ENCODE measurements around the gene ADCY4.
A peak's percentile ranks its signal among the peaks of the same experiment; 100 is the strongest.

The ADCY4 gene

GRCh38 chr14:24314377-24315193 lies 20.3 kb downstream of the ADCY4 start:
- no peak for DNase-seq

GRCh38 chr14:24313913-24314312 lies 21.0 kb downstream of the ADCY4 start:
- DNase-seq: no peak

DNA sequence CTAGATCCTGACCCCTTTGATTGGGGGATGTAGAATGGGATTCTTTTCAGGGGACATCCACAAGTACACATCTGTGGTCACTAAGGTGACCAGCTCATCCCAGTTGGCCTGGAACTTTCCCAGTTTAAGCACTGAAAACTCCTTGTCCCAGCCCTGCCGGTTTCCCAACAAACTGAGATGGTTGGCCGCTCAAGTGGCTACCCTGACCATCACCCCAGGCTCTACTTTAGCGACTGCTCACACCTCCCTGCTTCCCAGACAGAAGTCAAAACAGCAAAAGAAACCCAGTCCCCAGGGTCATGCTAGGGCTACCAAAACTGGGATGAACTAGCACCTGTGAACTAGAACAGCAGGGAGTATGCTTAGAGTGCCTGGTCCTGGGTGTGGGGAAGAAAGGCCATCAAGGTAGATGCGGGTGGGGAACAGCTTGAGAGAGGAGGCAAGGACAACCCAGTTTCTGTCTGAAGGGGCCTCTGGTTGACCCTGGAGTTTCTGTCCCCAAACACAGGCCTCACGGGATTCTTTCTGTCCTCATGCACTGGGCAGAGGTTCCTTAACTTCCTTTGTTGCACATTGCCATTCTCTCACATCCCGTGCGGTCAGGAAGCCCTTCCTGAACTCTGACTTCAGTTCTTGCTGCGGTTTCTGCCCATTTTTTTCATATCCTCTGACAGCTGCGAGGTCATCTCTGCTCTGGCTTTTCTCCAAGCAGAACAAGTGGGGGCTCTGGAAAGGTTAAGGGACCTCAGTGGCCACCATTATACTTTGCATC lies 21.9 kb downstream of the ADCY4 start:
- DNase-seq: no peak

GRCh38 chr14:24311837-24312615 lies 22.8 kb downstream of the ADCY4 start:
- no peak for DNase-seq

DNA sequence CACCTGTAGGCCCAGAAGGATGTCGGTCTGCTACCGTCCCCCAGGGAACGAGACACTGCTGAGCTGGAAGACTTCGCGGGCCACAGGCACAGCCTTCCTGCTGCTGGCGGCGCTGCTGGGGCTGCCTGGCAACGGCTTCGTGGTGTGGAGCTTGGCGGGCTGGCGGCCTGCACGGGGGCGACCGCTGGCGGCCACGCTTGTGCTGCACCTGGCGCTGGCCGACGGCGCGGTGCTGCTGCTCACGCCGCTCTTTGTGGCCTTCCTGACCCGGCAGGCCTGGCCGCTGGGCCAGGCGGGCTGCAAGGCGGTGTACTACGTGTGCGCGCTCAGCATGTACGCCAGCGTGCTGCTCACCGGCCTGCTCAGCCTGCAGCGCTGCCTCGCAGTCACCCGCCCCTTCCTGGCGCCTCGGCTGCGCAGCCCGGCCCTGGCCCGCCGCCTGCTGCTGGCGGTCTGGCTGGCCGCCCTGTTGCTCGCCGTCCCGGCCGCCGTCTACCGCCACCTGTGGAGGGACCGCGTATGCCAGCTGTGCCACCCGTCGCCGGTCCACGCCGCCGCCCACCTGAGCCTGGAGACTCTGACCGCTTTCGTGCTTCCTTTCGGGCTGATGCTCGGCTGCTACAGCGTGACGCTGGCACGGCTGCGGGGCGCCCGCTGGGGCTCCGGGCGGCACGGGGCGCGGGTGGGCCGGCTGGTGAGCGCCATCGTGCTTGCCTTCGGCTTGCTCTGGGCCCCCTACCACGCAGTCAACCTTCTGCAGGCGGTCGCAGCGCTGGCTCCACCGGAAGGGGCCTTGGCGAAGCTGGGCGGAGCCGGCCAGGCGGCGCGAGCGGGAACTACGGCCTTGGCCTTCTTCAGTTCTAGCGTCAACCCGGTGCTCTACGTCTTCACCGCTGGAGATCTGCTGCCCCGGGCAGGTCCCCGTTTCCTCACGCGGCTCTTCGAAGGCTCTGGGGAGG lies 23.9 kb downstream of the ADCY4 start, which contains the start of gene LTB4R:
LTB4R (plus strand) TSS at position 857 of the 959 bp plus-strand sequence. CDS start 4,150 bp downstream, outside the sequence.
- DNase-seq: peak; percentile 47

DNA sequence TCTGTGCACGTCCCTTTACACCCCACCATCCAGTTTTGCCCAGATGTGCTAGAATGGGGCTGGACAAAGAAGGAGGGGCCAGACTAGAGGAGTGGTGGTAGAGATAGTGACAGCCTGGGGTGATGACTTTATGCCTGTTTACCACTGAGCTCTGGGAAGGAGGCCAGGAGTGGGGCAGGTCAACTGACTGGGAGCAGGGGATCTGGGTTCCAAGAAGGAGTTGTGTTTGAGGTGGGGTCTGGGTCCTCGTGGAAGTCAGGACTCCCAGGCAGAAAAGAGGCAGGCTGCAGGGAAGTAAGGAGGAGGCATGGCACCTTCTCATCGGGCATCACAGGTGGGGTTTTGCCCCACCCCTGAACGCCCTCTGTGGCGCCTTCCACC lies 24.6 kb downstream of the ADCY4 start:
- DNase-seq: peak; percentile 35

GRCh38 chr14:24309538-24310264 lies 25.2 kb downstream of the ADCY4 start, which contains the start of gene LTB4R2:
LTB4R2 (plus strand) TSS chr14:24310140; CDS start chr14:24310665, 525 bp downstream.
- no peak for DNase-seq

DNA sequence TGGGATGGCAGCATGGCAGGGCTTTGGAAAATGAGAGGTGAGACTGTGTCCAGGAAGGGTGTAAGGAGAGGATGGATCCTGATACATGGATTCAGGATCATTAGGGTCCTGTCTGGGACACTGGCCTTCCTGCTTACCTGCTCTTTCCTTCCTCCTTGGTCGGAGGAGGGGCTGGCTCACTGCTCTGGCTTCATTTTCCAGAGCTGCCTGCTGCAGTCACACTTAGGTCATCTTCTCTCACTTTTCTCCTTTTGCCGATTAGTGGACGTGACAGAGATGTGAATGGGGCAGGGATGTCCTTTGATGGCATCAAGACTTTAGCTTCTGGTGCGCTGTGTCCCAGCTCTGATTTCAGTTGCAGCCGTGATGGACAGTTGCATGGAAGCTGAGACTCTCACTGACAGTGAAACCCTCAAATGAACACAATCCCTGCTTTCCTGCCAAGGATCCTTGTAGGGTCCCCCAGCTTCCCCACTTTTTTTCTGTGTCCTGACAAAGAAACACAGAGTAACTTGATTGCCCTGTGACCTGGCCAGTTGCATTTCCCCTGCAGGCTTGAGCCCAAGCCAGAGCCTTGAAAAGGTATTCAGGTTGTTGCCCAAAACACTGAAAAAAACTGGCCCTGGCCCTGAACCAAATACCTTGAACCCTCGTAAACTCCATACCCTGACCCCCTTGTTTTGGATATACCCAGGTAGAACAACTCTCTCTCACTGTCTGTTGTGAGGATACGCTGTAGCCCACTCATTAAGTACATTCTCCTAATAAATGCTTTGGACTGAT lies 26.3 kb downstream of the ADCY4 start:
- no peak for DNase-seq

DNA sequence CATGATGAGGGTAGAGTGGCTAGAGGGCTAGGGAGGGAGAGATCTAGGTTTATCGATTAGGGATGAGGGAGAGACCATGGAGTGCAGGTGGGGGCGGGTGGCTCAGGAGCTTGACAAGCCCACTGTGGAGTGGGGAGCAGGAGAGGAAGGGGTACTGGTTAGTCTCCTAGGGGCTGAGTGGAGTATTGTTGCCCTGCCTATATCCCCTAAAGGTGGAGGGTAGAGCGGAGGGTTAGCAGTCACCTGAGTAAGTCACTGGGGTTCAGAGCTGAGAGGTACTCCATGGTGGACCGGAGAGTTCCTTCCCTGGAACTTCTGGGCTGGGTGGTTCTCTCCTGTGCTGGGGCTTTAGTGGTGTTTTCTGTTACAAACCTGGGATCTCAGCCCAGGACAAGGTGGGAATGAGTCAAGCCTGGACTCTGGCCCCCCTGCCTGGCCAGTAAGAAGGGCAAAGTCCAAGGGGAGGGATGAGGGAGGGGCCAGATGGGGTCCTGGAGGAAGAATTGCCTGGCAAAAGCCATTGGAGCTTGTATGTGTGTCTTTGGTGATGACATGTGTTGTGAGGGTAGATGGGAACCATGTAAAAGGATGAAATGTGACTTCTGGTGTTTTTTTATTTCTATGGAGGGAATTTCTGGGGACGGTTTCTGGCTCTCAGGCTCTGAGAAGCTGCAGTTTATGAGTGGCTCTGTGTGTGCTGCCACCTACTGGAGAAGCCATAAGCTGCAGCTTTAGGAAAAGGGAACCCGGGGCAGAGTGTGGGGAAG lies 27.1 kb downstream of the ADCY4 start, which contains the start of gene CIDEB:
CIDEB (minus strand) TSS at position 403 of the 767 bp plus-strand sequence; CDS start at position 284, 119 bp downstream.
- peak; percentile 34 for DNase-seq

GRCh38 chr14:24307156-24307574 lies 27.7 kb downstream of the ADCY4 start:
- no peak for DNase-seq

DNA sequence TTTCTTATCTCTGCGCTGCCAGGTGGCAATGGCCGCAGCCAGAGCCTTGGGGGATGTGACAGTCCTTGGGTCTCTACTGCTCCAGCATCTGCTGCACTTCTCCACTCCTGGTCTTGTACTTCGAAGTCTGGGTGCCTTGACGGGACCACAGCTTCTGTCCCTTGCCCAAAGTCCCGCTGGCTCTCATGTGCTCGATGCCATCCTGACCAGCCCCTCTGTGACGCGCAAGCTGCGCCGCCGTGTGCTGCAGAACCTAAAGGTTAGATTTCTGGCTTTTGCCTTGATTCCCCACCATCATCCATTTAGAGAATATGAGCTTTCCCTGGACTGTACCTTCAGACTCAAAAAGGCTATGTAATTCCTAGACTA lies 30.9 kb downstream of the ADCY4 start:
- no peak for DNase-seq

DNA sequence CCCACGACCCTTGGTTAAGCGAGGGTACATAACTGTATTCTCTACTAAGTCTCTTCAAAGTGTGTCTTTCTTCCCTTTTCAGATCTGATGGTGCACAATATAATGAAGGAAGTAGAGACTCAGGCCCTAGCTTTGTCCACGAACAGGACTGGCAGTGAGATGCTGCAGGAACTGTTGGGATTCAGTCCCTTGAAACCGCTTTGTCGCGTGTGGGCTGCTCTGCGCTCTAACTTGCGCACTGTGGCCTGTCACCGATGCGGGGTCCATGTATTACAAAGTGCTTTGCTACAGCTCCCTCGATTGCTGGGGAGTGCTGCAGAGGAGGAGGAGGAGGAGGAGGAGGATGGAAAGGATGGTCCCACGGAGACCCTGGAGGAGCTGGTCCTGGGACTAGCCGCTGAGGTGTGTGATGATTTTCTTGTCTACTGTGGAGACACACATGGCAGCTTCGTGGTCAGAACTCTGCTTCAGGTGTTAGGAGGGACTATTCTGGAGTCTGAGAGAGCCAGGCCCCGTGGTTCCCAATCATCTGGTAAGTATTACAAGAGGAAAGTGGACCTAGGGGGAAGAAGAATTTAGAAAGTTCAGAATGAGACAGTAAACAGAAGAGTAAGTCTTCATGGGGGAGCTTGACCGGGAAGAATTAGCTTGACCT lies 34.4 kb downstream of the ADCY4 start:
- DNase-seq: no peak

DNA sequence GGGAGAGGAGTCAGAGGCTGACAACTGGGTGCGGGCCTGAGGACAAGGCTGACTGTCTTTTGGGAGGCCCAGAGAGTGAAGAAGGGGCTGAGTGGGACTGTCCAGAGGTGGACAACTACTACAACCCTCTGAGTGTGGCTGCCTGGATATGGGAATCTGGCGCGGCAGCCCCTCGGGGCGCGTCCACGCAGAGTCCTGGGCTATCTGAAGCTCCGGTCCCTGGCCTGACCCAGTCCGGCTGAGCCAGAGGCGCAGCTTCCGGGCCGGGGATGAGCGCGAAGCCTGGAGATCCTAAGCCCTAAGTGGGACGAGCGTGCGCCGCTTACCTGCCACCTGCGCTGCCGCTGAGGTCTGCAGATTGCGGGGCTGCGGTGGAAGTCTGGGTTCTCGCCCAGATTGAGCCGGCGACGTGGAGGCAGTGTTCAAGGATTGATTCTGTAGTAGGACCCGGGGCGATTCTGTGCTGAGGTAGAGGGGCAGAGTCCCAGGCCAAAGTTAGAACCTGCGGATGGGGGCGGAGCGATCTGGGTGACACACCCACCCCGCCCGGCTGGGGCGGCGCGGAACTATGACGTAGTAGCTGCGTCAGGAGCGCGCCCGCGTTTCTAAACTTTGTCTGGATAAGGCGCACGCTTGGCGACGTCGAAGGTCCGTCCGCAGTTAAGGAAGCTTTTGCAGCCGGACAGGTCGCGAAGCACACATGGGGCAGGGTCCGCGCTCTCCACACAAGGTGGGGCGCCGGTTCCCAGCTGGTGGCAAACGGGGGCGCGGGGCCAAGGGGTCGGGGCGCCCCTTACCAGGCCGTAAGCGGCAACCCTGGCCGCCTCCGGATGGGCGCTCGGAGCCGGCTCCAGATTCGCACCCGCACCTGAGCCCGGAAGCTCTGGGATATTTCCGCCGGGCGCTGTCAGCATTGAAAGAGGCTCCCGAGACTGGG lies 35.3 kb downstream of the ADCY4 start, which contains the start of the genes DHRS1 and NOP9:
DHRS1 (minus strand) TSS at position 526 of the 937 bp plus-strand sequence. CDS start 674 bp downstream, outside the sequence.
NOP9 (plus strand) TSS at position 596 of the 937 bp plus-strand sequence; CDS start at position 701, 105 bp downstream.
- peak; percentile 47 for DNase-seq

- DNase-seq: no peak
Observed at GRCh38 chr14:24298892-24299254, 36.0 kb downstream of the ADCY4 start.

DNA sequence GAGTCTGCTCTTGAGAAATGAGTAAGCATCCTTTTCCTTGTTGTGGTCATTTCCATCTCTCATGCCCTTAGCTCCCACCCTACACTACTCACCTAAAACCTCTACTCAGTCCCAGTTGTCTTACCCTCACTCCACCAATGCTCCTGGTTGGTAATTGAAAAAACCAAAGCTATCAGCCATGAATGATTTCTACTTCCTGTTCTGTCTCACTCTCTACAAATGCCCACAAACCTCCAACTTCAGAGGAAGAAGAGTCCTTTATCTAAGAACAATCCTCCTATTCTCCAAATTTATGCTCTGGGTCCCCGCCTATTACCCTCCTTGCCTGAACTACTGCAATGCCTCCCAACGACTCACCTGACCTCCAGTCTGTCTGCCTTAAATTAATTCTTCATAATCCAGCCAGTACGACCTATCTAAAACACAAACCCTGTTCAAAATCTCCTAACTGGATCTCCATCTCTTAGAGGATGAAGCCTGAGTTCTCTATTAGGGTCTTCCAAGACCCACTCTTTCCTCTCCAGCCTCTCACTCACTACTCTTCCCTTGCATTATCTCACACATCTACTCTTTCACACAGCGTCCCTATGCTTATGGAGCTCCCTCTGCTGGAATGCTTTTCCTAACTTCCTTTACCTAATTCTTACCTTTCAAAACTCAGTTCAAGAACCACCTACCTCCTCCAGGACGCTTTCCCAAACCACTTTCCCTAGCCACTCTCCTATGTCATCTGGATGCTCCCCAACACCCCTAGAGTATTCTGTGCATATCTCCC lies 37.5 kb downstream of the ADCY4 start:
- DNase-seq: no peak

GRCh38 chr14:24296341-24297157 lies 38.3 kb downstream of the ADCY4 start:
- peak; percentile 22 for DNase-seq

Measured in NCI-H2029 treated with DMSO at 0.1 percent for 48 hours (cell line).